Activated CD4-positive, alpha-beta T cell treated with anti-CD3 and anti-CD28 coated beads, Interleukin-2, amount 10 ng/mL, durations not matched to agents 7 days and 5 days (primary cell): ENCODE measurements around the gene ELOVL6. TPM values are rescaled to one million over a fixed set of nuclear protein-coding genes. Genes with fewer than 3 reads are reported as not detected.

Experiments
- CTCF ChIA-PET: fragments of 350-600 bp; sonication (Branson Sonifier 250); formaldehyde crosslinking; loops from one replicate; lab custom pipeline; 2021; ENCODE audit warnings: antibody characterized with exemption; lab: Charles Lee
- POLR2A ChIA-PET: fragments of 350-600 bp; sonication (Branson Sonifier 250); formaldehyde crosslinking; loops from one replicate; lab custom pipeline; 2021; ENCODE audit warnings: antibody characterized with exemption; lab: Charles Lee
- DNase-seq: peaks from one replicate; pipeline ENCODE4 v3.0.0-alpha.2; 2020
- H3K27ac Mint-ChIP-seq: one replicate; pipeline ENCODE4 v1.8.0; 2021; ENCODE audit warnings: mild to moderate bottlenecking, moderate library complexity, mixed read lengths
- H3K27me3 Mint-ChIP-seq: one replicate; pipeline ENCODE4 v1.8.0; 2021; ENCODE audit warnings: mixed read lengths
- H3K36me3 Mint-ChIP-seq: one replicate; pipeline ENCODE4 v1.8.0; 2021; ENCODE audit warnings: low read depth, mixed read lengths
- H3K4me1 Mint-ChIP-seq: one replicate; pipeline ENCODE4 v1.8.0; 2021; ENCODE audit warnings: mixed read lengths
- H3K4me3 Mint-ChIP-seq: one replicate; pipeline ENCODE4 v1.8.0; 2021; ENCODE audit warnings: mild to moderate bottlenecking, moderate library complexity, mixed read lengths
- H3K9me3 Mint-ChIP-seq: one replicate; pipeline ENCODE4 v1.8.0; 2021; ENCODE audit warnings: mixed read lengths
- total RNA-seq, 2 experiments: library from RNA; stranded (reverse); gene quantifications; one replicate each; pipeline ENCODE4 v1.2.3, GENCODE V29; 2021

Gene ELOVL6
- total RNA-seq, 2 experiments from 2014 or later, result 14.7 to 16.0 TPM

DNA sequence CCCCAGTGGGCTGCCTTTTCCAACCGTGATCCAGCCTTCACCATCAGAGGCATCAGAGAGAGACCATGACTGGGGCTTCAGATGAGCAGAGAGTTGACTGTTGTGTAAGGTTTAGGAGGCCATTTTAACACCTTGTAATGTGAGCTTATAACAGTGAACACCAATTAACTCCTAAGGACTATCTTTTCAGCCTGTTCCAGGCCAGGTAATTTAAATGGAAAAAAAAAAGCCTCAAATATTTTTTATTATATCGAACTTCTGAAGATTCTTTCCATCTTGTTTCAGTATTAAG, 13.3 kb upstream of the ELOVL6 start:
- Mint-ChIP-seq H3K9me3 (no peaks in the 10 kb centered on the region), H3K4me1 (peaks cover 3% of the 10 kb centered on the region), H3K27ac (no peak overlapping the region), H3K4me3 (no peak overlapping the region), H3K36me3 (no peaks in the 10 kb centered on the region), H3K27me3 (peaks cover 4% of the 10 kb centered on the region)
- ChIA-PET CTCF (interaction anchor here (0.5 to 1.2 kb wide), 3 partner anchors 13 to 64 kb away, joined by 3 read pairs; no protein-coding TSS in a partner anchor), POLR2A (no interaction called here)
- DNase-seq, result no peak

DNA sequence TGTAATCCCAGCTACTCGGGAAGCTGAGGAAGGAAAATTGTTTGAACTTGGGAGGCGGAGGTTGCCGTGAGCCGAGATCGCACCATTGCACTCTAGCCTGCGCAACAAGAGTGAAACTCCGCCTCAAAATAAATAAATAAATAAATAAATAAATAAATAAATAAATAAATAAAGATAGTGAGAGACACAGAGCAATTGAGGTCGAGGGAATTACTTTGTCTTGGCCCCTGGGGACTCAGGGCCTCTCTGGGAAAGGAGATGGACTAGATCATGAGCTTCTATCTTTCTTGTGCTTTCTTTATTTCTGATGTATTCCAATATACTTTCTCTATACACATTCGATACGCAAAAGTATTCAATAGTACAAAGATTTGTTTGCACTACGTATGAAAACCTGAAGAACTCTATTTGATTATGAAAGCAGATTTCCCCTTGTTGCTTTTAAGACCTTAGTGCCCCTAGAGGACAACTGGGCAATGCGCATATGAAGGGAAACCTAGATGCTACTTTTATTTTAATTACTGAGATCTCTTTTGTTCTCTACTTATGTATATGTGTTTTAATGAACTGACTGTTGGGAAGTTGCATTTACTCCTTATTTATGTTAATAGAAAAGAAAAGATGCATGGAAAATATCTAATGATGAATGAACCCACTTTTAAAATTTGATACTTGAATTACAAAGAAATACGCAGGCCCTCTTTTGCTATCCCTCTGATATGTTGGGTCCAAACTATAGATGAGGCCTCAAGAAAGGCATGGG, 12.8 kb upstream of the ELOVL6 start:
- Mint-ChIP-seq H3K27me3 (peaks cover 7% of the 10 kb centered on the region), H3K9me3 (no peaks in the 10 kb centered on the region), H3K27ac (no peak overlapping the region), H3K36me3 (no peaks in the 10 kb centered on the region), H3K4me1 (peaks cover 3% of the 10 kb centered on the region), H3K4me3 (no peak overlapping the region)
- ChIA-PET POLR2A (no interaction called here), CTCF (interaction anchor here (0.6 to 1.2 kb wide), 2 partner anchors 14 to 18 kb away, joined by 3 read pairs; no protein-coding TSS in a partner anchor)
- peak; percentile 45 for DNase-seq

DNA sequence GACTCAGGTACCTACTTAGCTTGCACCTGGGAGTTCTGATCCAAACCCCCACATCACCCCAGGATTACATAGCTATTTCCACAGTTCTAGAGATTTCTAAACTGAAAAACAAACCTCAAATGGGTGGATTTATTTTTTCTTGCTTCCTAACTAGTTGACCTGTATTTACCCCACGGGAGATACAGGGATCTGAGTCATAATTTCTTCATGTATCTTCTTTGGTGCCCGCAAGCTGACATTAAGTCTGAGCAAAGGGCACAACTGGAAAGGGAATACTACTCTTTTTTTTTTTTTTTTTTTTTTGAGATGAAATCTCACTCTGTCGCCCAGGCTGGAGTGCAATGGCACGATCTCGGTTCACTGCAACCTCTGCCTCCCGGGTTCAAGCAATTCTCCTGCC, 10.0 kb upstream of the ELOVL6 start:
- no peak overlapping the region for H3K27ac Mint-ChIP-seq
- peaks cover 5% of the 10 kb centered on the region for H3K27me3 Mint-ChIP-seq
- H3K9me3 Mint-ChIP-seq, result no peaks in the 10 kb centered on the region
- no peak overlapping the region for H3K4me3 Mint-ChIP-seq
- CTCF ChIA-PET, result interaction anchor here (0.6 kb wide), 1 partner anchor 118 kb away, joined by 3 read pairs; no protein-coding TSS in a partner anchor
- H3K4me1 Mint-ChIP-seq, result peaks cover 3% of the 10 kb centered on the region
- DNase-seq, result no peak
- no peaks in the 10 kb centered on the region for H3K36me3 Mint-ChIP-seq
- POLR2A ChIA-PET, result no interaction called here

DNA sequence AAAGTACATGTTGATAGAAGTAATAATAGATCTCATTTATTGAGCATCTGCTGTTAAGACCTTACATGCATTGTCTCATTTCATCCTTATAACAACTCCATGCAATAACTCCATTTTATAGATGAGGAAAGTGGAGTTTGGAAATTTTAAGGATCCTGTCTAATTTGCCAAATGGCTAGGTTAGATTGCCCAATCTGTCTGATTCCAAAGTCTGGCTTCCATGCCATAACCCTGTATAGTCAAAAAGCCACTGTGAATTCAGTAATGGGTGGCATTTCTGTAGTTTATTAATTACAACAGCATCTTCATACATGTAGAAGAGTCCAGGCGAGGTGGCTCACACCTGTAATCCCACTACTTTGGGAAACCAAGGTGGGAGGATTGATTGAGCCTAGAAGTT, 8.8 kb upstream of the ELOVL6 start:
- Mint-ChIP-seq H3K27me3 (peaks cover 5% of the 10 kb centered on the region), H3K9me3 (no peaks in the 10 kb centered on the region), H3K4me3 (no peak overlapping the region), H3K27ac (no peak overlapping the region), H3K4me1 (peaks cover 3% of the 10 kb centered on the region), H3K36me3 (no peaks in the 10 kb centered on the region)
- CTCF ChIA-PET, result interaction anchor here (0.6 to 1.2 kb wide), 2 partner anchors 36 to 156 kb away, joined by 3 to 4 read pairs; no protein-coding TSS in a partner anchor
- POLR2A ChIA-PET, result no interaction called here
- DNase-seq, result no peak

DNA sequence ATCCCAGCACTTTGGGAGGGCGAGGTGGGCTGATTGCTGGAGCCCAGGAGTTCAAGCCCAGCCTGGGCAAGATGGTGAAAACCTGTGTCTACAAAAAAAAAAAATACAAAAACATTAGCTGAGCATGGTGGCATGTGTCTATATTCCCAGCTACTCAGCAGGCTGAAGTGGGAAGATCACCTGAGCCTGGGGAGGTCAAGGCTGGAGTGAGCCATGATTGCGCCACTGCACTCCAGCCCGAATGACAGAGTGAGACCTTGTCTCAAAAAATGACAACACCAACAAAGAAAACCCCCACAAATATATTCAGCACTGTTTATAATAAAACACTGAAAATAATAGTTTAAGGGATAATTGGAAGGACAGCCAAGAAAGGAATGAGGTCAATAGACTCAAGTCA, 3.6 kb upstream of the ELOVL6 start:
- Mint-ChIP-seq H3K36me3 (peaks cover 3% of the 10 kb centered on the region), H3K9me3 (no peaks in the 10 kb centered on the region), H3K4me1 (peaks cover 9% of the 10 kb centered on the region), H3K4me3 (no peak overlapping the region), H3K27me3 (peaks cover 5% of the 10 kb centered on the region), H3K27ac (no peak overlapping the region)
- no peak for DNase-seq
- CTCF ChIA-PET, result no interaction called here
- POLR2A ChIA-PET, result no interaction called here

DNA sequence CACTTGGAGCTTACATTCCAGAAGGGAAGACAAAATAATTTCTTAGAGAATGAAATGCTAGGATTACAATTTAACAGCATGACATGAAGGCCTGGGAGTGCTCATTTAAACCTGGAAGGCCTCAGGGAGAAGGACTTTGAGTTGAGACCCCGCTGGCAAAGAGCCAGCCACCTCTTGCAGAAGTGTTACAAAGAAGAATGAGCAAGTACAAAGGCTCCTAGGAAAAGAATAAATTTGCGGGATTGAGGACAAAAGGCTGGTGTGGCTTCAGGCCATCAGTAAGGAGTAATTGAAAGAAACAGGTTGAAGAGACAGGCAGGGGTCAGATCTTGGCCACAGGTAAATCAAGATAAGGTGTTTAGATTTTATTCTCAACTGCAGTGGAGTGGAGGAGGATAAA, 3.1 kb upstream of the ELOVL6 start:
- Mint-ChIP-seq H3K4me1 (peaks cover 9% of the 10 kb centered on the region), H3K4me3 (no peak overlapping the region), H3K27ac (no peak overlapping the region), H3K27me3 (peaks cover 3% of the 10 kb centered on the region), H3K36me3 (peaks cover 3% of the 10 kb centered on the region), H3K9me3 (no peaks in the 10 kb centered on the region)
- ChIA-PET POLR2A (interaction anchor here (0.6 kb wide), 1 partner anchor 142 kb away, joined by 4 read pairs; no protein-coding TSS in a partner anchor), CTCF (no interaction called here)
- no peak for DNase-seq

DNA sequence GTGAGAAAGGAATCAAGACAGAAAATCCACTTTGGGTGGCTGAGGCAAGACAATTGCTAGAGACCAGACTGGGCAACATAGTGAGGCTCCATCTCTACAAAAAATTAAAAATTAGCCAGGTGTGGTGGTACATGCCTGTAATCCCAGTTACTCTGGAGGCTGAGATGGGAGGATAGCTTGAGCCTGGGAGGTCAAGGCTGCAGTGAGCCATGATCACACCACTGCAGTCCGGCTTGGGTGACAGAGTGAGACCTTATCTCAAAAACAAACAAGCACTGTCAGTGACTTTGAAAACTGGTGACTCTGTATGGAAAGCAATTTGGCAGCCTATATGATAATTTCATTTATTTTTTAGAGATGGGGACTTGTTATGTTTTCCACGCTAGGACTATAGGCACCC, 2.3 kb upstream of the ELOVL6 start:
- no peak for DNase-seq
- no peaks in the 10 kb centered on the region for H3K27me3 Mint-ChIP-seq
- H3K4me3 Mint-ChIP-seq, result no peak overlapping the region
- POLR2A ChIA-PET, result interaction anchor here (0.6 kb wide), 1 partner anchor 141 kb away, joined by 4 read pairs; no protein-coding TSS in a partner anchor
- no peak overlapping the region for H3K27ac Mint-ChIP-seq
- no peaks in the 10 kb centered on the region for H3K9me3 Mint-ChIP-seq
- CTCF ChIA-PET, result no interaction called here
- peaks cover 12% of the 10 kb centered on the region for H3K4me1 Mint-ChIP-seq
- peaks cover 3% of the 10 kb centered on the region for H3K36me3 Mint-ChIP-seq

DNA sequence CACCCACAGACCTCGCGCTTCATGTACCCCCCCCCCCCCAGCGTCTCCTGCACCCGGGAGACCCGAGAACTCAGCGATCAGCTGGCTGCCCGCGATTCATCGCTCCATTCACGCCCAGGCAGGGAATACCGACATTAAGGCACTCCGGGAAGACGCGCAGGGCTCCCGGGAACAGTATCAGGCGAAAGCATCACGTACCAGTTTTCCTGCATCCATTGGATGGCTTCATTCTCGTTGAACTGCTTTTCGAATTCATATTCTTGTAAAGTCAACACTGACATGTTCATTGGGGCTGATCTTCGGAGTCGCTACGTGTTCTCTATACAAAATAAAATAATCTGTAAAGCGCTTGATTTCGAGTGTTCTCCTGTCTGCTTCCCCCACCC, 373 bp downstream of the ELOVL6 start:
- Mint-ChIP-seq H3K4me1 (peaks cover 32% of the 10 kb centered on the region), H3K9me3 (no peaks in the 10 kb centered on the region), H3K27me3 (no peaks in the 10 kb centered on the region), H3K36me3 (peaks cover 3% of the 10 kb centered on the region), H3K4me3 (peak overlapping the region; percentile 99), H3K27ac (peak overlapping the region; percentile 97)
- ChIA-PET POLR2A (interaction anchor here (0.6 to 1.0 kb wide), 4 partner anchors 12 to 142 kb away, joined by 3 to 5 read pairs (median 3); no protein-coding TSS in a partner anchor), CTCF (interaction anchor here (0.8 to 1.4 kb wide), 2 partner anchors 27 to 155 kb away, joined by 3 read pairs; no protein-coding TSS in a partner anchor)
- DNase-seq, result no peak

DNA sequence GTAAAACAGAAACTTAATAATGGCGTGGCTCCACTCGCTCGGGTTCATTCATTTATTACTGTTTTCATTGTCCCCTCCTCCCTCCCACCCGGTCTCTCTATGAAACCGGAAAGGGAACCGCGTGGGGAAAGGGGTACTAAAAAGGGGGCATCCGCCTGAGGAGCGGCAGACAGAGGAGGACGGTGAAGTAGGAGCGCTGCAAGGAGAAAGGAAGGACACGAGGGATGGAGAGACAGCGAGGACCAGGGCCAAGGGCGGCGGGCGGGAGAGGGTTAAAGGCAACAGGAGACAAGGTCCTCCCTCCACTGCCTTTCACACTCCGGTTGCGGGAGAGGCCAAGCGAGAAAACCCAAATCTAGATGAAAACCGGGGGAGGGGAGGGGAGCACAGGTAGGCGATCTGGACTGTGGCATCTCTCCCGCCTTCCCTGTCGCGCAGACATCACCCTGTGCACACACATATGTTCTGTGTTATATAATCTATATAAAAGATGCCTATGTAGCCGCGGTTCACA, 829 bp downstream of the ELOVL6 start:
- no peaks in the 10 kb centered on the region for H3K9me3 Mint-ChIP-seq
- ChIA-PET POLR2A (interaction anchor here (0.6 to 1.0 kb wide), 3 partner anchors 12 to 142 kb away, joined by 3 to 5 read pairs (median 3); no protein-coding TSS in a partner anchor), CTCF (interaction anchor here (1.4 kb wide), 1 partner anchor 26 kb away, joined by 3 read pairs; no protein-coding TSS in a partner anchor)
- peak; percentile 50 for DNase-seq
- peak overlapping the region; percentile 99 for H3K4me3 Mint-ChIP-seq
- no peaks in the 10 kb centered on the region for H3K27me3 Mint-ChIP-seq
- peaks cover 3% of the 10 kb centered on the region for H3K36me3 Mint-ChIP-seq
- H3K4me1 Mint-ChIP-seq, result peaks cover 36% of the 10 kb centered on the region
- H3K27ac Mint-ChIP-seq, result peak overlapping the region; percentile 97

DNA sequence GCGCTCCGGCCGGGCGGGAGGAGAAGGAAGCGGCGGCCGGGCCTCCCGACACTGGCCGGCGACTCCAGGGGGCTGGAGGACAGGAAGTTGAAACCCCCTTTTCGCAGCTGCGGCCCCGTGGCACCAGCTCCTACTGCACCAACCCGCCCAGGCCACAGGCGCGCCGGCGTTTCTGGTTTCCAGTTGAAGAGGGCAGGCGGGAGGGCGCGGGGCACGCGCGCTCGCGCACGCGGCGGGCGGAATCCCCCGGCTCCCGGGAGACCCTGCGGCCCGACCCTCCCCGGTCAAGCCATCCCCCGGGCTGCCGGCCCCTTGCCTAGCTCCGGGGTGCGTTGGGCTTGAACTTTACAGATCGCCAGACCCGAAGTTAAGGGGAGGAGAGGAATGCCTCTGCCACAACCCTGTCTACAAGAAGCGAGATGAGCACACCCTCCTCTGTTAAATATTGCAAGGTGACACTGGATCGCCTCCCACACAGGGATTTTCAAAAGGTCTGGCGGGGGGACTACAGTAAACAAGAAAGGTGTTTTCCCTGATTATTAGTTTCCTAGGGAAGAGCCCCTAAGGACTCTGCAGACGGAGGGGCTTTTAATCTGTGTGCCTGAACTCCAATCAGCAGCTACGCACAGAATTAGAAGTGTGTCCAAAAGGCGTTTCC, 1.4 kb downstream of the ELOVL6 start:
- Mint-ChIP-seq H3K36me3 (peaks cover 3% of the 10 kb centered on the region), H3K9me3 (no peaks in the 10 kb centered on the region), H3K27me3 (no peaks in the 10 kb centered on the region), H3K4me3 (peak overlapping the region; percentile 99), H3K4me1 (peaks cover 40% of the 10 kb centered on the region), H3K27ac (peak overlapping the region; percentile 97)
- DNase-seq, result peak; percentile 69
- POLR2A ChIA-PET, result interaction anchor here (0.9 to 1.0 kb wide), 2 partner anchors 34 to 108 kb away, joined by 5 to 6 read pairs; no protein-coding TSS in a partner anchor
- CTCF ChIA-PET, result interaction anchor here (0.8 to 1.8 kb wide), 2 partner anchors 8 to 12 kb away, joined by 3 to 5 read pairs; no protein-coding TSS in a partner anchor

DNA sequence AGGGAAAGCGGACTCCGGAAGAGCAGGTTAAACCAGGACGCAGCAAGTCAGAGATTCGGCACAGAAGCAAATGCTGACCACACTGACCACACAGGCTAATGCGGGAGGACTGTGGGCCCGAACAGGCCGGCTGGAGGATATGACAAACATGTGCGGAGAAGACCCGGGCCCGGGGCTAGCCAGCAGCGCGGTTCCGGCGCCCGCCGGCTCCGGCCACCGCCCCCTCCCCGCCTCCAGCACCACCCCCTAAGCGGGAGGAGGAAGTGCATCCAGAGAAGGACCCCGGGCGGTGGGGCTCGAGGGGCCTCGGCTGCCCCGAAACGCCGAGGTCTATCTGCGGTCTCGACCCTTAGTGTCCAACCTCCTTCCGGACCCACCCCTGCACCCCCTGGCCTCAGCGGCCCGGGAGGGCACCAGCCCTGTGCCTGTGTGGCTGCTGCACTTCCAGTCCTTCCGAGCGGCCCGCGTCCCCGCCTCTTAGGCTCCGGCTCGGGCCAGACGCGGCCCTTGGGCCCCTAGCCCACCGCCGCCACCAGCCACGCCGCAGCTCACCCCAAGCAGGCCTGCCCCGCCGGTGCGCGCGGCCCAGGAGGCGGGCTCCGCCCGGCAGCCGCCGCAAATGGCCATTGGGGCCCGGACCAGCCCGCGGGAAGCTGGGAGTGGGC, 2.1 kb downstream of the ELOVL6 start:
- Mint-ChIP-seq H3K27ac (peak overlapping the region; percentile 99), H3K27me3 (no peaks in the 10 kb centered on the region), H3K4me1 (peaks cover 40% of the 10 kb centered on the region), H3K9me3 (no peaks in the 10 kb centered on the region), H3K36me3 (peaks cover 4% of the 10 kb centered on the region), H3K4me3 (peak overlapping the region; percentile 99)
- ChIA-PET CTCF (interaction anchor here (0.8 to 1.8 kb wide), 2 partner anchors 9 to 12 kb away, joined by 3 to 5 read pairs; no protein-coding TSS in a partner anchor), POLR2A (interaction anchor here (0.9 kb wide), 1 partner anchor 107 kb away, joined by 6 read pairs; no protein-coding TSS in a partner anchor)
- DNase-seq, result peak; percentile 48
